ENCODE data around the gene EPGN.

EPGN gene

GRCh38 chr4:74308215-74308614 is at the start of gene EPGN:
TSS of gene EPGN (plus strand) at chr4:74308470. CDS start at chr4:74308534, 64 bp downstream.
- Mint-ChIP-seq H3K4me1 (ENCODE audit: low read depth) (peaks cover 6% of the 10 kb centered on the region), H3K36me3 (ENCODE audit: low read depth) (no peaks in the 10 kb centered on the region), H3K9me3 (no peaks in the 10 kb centered on the region), H3K4me3 (no peak within 1 kb of the TSS), H3K27me3 (peaks cover 4% of the 10 kb centered on the region), H3K27ac (no peak within 1 kb of the TSS)

GRCh38 chr4:74258963-74259362 is 49.3 kb upstream of the EPGN start:
- Mint-ChIP-seq H3K27me3 (no peaks in the 10 kb centered on the region), H3K9me3 (no peaks in the 10 kb centered on the region), H3K36me3 (ENCODE audit: low read depth) (no peaks in the 10 kb centered on the region), H3K4me3 (no peak overlapping the region), H3K27ac (no peak overlapping the region), H3K4me1 (ENCODE audit: low read depth) (no peaks in the 10 kb centered on the region)

DNA sequence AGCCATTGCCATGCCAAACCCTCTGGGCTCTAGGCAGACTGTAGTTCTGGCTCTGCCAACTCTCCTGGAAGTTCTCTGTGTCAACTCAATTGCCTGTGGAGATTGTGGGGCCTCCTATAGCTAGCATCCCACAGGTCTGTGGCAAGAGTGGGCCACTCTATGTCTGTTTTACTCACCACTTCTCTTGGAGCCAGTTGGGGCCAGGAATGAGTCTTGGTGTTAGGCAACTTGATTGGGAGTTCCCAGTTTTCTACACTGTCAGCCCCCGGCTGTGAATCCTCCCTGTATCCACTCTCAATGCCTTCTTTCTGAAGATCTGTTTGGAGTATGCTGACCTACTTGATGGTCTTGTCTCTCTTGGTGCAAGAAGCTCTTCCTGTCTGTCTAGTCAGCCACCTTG is 48.2 kb upstream of the EPGN start:
- no peaks in the 10 kb centered on the region for H3K9me3 Mint-ChIP-seq
- no peak overlapping the region for H3K4me3 Mint-ChIP-seq
- no peaks in the 10 kb centered on the region for H3K27me3 Mint-ChIP-seq
- no peaks in the 10 kb centered on the region for H3K4me1 Mint-ChIP-seq (ENCODE audit: low read depth)
- no peak overlapping the region for H3K27ac Mint-ChIP-seq
- no peaks in the 10 kb centered on the region for H3K36me3 Mint-ChIP-seq (ENCODE audit: low read depth)

DNA sequence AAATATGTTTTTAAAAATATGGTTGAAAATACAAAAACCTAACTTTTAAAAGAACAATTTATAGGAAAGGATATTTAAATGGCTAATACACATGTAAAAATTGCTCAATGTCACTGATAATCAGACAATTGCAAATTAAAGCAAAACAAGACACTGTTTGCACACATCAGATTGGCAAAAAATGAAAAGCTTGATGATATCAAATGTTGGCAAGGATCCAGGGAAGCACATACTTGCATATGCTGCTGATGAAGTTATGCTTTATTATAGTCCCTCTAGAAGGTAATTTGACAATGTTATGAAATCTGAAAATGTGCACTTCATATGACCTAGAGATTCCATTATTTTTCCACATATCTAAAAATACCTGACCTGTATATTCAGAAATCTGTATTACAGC is 45.7 kb upstream of the EPGN start:
- Mint-ChIP-seq H3K9me3 (no peaks in the 10 kb centered on the region), H3K4me3 (no peak overlapping the region), H3K4me1 (ENCODE audit: low read depth) (no peaks in the 10 kb centered on the region), H3K36me3 (ENCODE audit: low read depth) (no peaks in the 10 kb centered on the region), H3K27ac (no peak overlapping the region), H3K27me3 (no peaks in the 10 kb centered on the region)

- Mint-ChIP-seq H3K27ac (no peak overlapping the region), H3K4me1 (ENCODE audit: low read depth) (peaks cover 4% of the 10 kb centered on the region), H3K36me3 (ENCODE audit: low read depth) (no peaks in the 10 kb centered on the region), H3K4me3 (no peak overlapping the region), H3K27me3 (no peaks in the 10 kb centered on the region), H3K9me3 (no peaks in the 10 kb centered on the region)
These were observed 44.7 kb upstream of the EPGN start for GRCh38 chr4:74263551-74263950.

DNA sequence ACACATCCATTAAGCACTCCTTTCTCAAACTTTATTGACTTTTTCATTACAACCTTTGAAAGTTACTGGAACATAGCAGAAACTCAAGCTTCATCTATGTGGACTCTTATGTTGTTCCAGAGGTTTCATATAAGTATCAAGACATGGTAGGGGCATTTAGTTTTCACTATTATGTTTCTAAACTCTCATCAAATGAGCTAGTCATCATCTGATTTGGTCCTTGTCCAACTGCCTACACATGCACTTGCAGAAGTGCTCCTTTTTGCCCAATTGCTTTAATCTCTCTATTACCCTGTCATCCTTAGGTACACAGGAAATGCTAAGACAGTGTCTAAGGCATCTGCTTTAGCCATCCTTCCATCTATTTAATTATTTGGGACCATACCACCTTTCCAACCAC is 42.2 kb upstream of the EPGN start:
- Mint-ChIP-seq H3K36me3 (ENCODE audit: low read depth) (no peaks in the 10 kb centered on the region), H3K9me3 (no peaks in the 10 kb centered on the region), H3K4me1 (ENCODE audit: low read depth) (peaks cover 4% of the 10 kb centered on the region), H3K4me3 (no peak overlapping the region), H3K27ac (no peak overlapping the region), H3K27me3 (no peaks in the 10 kb centered on the region)

DNA sequence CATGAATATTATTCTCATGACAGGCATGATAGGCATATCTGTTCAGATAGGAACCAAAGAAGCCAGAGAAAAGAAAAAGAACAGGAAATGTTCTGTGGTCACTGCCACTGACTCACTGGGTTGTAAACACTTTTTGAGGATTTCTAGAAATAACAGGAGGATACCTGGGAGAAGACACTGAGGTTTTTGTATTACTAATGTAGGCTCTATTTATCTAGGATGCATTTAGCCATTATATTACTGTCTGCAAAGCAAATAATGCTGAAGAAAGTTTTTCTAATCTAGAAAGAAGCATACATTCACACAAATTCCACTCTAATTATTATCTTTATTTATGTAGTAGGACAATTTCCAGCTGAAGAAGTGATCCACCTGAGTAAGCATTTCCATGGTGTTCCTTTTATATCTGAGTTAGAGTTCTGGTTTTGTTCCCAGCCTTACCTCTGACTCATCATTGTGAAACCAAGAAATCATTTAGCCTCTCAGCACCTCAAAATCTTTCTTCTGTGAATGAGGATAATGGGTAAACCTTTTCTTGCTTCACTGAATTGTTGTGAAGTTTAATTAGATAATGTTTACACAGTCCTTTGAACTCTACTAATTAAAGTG is 40.2 kb upstream of the EPGN start:
- no peaks in the 10 kb centered on the region for H3K27me3 Mint-ChIP-seq
- peaks cover 4% of the 10 kb centered on the region for H3K4me1 Mint-ChIP-seq (ENCODE audit: low read depth)
- H3K27ac Mint-ChIP-seq = no peak overlapping the region
- H3K4me3 Mint-ChIP-seq = no peak overlapping the region
- H3K9me3 Mint-ChIP-seq = no peaks in the 10 kb centered on the region
- no peaks in the 10 kb centered on the region for H3K36me3 Mint-ChIP-seq (ENCODE audit: low read depth)

DNA sequence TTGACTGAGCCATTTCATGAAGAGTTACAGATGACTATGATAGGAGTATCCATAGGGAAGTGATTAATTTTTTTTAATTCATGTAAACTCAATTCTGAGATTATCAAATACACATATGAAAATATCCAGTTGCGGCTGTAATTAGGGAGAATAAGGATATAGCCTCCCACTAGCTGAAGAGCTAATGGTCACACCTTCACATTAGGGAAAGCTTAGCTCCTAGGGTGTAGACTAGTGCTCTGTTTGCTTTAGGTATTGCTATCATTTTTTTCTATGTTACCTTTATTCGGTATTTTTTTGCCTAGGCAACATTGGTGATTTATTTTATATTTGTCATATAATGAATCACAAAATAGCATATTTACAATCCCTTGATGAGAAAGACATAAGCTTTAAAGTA is 39.6 kb upstream of the EPGN start:
- Mint-ChIP-seq H3K4me3 (no peak overlapping the region), H3K36me3 (ENCODE audit: low read depth) (no peaks in the 10 kb centered on the region), H3K27me3 (no peaks in the 10 kb centered on the region), H3K27ac (no peak overlapping the region), H3K9me3 (no peaks in the 10 kb centered on the region), H3K4me1 (ENCODE audit: low read depth) (peaks cover 4% of the 10 kb centered on the region)

DNA sequence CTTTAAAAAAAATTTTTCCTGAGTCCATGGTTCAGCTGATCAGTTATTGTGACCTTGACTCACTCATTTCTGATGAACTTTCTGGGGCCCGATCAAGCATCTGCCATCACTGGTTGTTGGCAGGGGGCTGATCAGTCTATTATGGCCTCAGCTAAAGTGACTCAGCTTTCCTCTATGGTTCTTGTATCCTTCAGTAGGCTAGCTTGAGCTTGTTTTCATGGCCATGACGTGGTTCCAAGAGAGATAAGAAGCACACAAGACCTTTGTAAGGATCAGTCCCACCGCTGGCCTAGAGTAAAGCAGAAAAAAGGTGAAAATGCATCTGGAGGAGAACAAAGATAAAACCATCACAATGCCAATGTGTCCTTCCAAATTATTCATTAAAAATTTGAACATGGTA is 29.8 kb upstream of the EPGN start:
- Mint-ChIP-seq H3K9me3 (no peaks in the 10 kb centered on the region), H3K4me1 (ENCODE audit: low read depth) (no peaks in the 10 kb centered on the region), H3K36me3 (ENCODE audit: low read depth) (no peaks in the 10 kb centered on the region), H3K27me3 (no peaks in the 10 kb centered on the region), H3K27ac (no peak overlapping the region), H3K4me3 (no peak overlapping the region)

DNA sequence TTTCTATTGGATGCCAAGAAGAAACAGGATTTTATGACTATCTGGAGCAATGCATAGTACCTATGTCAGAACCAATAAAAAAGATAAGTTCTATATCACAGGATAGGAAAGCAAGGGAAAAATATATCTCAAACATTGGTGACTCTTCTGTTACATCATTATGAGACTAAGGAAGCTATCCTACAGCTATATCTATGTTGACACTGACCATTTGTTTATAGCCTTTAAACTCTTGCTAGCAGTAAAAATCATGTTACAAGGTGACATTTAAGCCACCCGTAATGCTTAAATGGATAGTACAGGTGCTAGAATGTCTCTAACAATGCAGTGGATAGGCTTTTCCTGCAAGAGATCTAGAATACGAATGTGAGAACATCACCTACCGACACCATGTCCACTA is 28.6 kb upstream of the EPGN start:
- Mint-ChIP-seq H3K27me3 (no peaks in the 10 kb centered on the region), H3K4me1 (ENCODE audit: low read depth) (no peaks in the 10 kb centered on the region), H3K9me3 (no peaks in the 10 kb centered on the region), H3K4me3 (no peak overlapping the region), H3K36me3 (ENCODE audit: low read depth) (no peaks in the 10 kb centered on the region), H3K27ac (no peak overlapping the region)

DNA sequence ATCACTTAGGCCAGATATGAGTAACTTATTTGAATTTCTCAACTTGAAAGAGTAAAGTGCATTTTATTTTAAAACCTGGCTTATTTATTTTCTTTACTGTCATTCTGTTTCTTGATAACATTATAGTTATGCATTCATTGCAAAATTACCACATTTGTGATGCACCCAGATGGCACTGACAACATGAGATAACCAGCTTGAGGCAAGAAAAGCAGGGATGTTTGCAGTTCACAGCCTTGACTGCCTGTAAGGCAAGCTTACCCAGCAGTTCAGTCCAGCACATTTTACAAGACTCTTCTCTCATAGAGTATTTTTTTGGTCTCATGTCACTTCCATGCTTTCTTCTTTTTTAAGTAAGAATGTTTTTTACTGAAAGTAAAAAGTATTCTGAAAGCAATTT is 25.3 kb upstream of the EPGN start:
- Mint-ChIP-seq H3K4me3 (no peak overlapping the region), H3K36me3 (ENCODE audit: low read depth) (no peaks in the 10 kb centered on the region), H3K27ac (no peak overlapping the region), H3K4me1 (ENCODE audit: low read depth) (no peaks in the 10 kb centered on the region), H3K9me3 (no peaks in the 10 kb centered on the region), H3K27me3 (no peaks in the 10 kb centered on the region)

- H3K9me3 Mint-ChIP-seq = no peaks in the 10 kb centered on the region
- no peaks in the 10 kb centered on the region for H3K36me3 Mint-ChIP-seq (ENCODE audit: low read depth)
- no peak overlapping the region for H3K27ac Mint-ChIP-seq
- no peak overlapping the region for H3K4me3 Mint-ChIP-seq
- no peaks in the 10 kb centered on the region for H3K4me1 Mint-ChIP-seq (ENCODE audit: low read depth)
- H3K27me3 Mint-ChIP-seq = no peaks in the 10 kb centered on the region
These were observed 24.7 kb upstream of the EPGN start for GRCh38 chr4:74283614-74284013.

- H3K36me3 Mint-ChIP-seq (ENCODE audit: low read depth) = no peaks in the 10 kb centered on the region
- H3K27ac Mint-ChIP-seq = no peak overlapping the region
- no peaks in the 10 kb centered on the region for H3K27me3 Mint-ChIP-seq
- H3K4me3 Mint-ChIP-seq = no peak overlapping the region
- no peaks in the 10 kb centered on the region for H3K9me3 Mint-ChIP-seq
- H3K4me1 Mint-ChIP-seq (ENCODE audit: low read depth) = no peaks in the 10 kb centered on the region
These were observed 24.2 kb upstream of the EPGN start for GRCh38 chr4:74284053-74284452.

GRCh38 chr4:74287164-74287563 is 21.1 kb upstream of the EPGN start:
- no peaks in the 10 kb centered on the region for H3K4me1 Mint-ChIP-seq (ENCODE audit: low read depth)
- no peak overlapping the region for H3K4me3 Mint-ChIP-seq
- no peaks in the 10 kb centered on the region for H3K9me3 Mint-ChIP-seq
- no peaks in the 10 kb centered on the region for H3K27me3 Mint-ChIP-seq
- no peak overlapping the region for H3K27ac Mint-ChIP-seq
- no peaks in the 10 kb centered on the region for H3K36me3 Mint-ChIP-seq (ENCODE audit: low read depth)

GRCh38 chr4:74287791-74288190 is 20.5 kb upstream of the EPGN start:
- Mint-ChIP-seq H3K4me1 (ENCODE audit: low read depth) (no peaks in the 10 kb centered on the region), H3K9me3 (no peaks in the 10 kb centered on the region), H3K27me3 (no peaks in the 10 kb centered on the region), H3K4me3 (no peak overlapping the region), H3K36me3 (ENCODE audit: low read depth) (no peaks in the 10 kb centered on the region), H3K27ac (no peak overlapping the region)

- no peak overlapping the region for H3K4me3 Mint-ChIP-seq
- peaks cover 4% of the 10 kb centered on the region for H3K36me3 Mint-ChIP-seq (ENCODE audit: low read depth)
- no peaks in the 10 kb centered on the region for H3K9me3 Mint-ChIP-seq
- no peak overlapping the region for H3K27ac Mint-ChIP-seq
- no peaks in the 10 kb centered on the region for H3K4me1 Mint-ChIP-seq (ENCODE audit: low read depth)
- no peaks in the 10 kb centered on the region for H3K27me3 Mint-ChIP-seq
These were observed 16.8 kb upstream of the EPGN start for GRCh38 chr4:74291471-74291870.
